ENCODE results near the gene FEM1B.

FEM1B gene

DNA sequence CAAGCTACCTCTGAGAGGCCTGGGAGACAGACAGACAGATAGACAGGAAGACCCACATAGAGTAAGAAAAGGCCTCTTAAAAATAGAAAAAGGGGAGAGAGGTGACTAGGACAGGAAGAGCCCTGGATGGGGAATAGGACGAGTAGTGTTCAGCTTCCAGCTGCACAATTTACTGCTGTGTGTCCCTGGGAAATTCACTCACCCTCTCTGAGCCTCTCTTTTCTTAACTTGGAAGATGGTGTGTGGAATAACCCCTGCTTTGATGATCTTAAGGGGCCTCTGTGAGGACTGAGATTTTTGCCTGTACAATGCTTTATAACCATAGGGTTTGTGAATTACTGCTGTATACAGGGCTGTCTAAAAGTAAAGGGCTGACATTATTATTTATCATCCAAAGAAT lies 37.5 kb downstream of the FEM1B start:
- TF ChIP-seq, protein P1, sequence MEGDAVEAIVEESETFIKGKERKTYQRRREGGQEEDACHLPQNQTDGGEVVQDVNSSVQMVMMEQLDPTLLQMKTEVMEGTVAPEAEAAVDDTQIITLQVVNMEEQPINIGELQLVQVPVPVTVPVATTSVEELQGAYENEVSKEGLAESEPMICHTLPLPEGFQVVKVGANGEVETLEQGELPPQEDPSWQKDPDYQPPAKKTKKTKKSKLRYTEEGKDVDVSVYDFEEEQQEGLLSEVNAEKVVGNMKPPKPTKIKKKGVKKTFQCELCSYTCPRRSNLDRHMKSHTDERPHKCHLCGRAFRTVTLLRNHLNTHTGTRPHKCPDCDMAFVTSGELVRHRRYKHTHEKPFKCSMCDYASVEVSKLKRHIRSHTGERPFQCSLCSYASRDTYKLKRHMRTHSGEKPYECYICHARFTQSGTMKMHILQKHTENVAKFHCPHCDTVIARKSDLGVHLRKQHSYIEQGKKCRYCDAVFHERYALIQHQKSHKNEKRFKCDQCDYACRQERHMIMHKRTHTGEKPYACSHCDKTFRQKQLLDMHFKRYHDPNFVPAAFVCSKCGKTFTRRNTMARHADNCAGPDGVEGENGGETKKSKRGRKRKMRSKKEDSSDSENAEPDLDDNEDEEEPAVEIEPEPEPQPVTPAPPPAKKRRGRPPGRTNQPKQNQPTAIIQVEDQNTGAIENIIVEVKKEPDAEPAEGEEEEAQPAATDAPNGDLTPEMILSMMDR (IDR thresholded peaks at IDR 0.05; ENCODE audit: insufficient read depth, low read length): no peak
- TF ChIP-seq POLR2AphosphoS5 (IDR thresholded peaks at IDR 0.05; ENCODE audit: low read depth) (no peak), GABPA (IDR thresholded peaks at IDR 0.05; ENCODE audit: low read depth) (no peak), SPI1 (IDR thresholded peaks at IDR 0.05; ENCODE audit: borderline replicate concordance, low read depth) (no peak)
- TF ChIP-seq, protein P2, sequence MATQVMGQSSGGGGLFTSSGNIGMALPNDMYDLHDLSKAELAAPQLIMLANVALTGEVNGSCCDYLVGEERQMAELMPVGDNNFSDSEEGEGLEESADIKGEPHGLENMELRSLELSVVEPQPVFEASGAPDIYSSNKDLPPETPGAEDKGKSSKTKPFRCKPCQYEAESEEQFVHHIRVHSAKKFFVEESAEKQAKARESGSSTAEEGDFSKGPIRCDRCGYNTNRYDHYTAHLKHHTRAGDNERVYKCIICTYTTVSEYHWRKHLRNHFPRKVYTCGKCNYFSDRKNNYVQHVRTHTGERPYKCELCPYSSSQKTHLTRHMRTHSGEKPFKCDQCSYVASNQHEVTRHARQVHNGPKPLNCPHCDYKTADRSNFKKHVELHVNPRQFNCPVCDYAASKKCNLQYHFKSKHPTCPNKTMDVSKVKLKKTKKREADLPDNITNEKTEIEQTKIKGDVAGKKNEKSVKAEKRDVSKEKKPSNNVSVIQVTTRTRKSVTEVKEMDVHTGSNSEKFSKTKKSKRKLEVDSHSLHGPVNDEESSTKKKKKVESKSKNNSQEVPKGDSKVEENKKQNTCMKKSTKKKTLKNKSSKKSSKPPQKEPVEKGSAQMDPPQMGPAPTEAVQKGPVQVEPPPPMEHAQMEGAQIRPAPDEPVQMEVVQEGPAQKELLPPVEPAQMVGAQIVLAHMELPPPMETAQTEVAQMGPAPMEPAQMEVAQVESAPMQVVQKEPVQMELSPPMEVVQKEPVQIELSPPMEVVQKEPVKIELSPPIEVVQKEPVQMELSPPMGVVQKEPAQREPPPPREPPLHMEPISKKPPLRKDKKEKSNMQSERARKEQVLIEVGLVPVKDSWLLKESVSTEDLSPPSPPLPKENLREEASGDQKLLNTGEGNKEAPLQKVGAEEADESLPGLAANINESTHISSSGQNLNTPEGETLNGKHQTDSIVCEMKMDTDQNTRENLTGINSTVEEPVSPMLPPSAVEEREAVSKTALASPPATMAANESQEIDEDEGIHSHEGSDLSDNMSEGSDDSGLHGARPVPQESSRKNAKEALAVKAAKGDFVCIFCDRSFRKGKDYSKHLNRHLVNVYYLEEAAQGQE (IDR thresholded peaks at IDR 0.05; ENCODE audit: insufficient replicate concordance, low read depth): no peak
- no peak for DNase-seq (ENCODE audit: low read depth in 1 of 2, low spot score in 1 of 2)
- H3K27ac ChIP-seq (replicated peaks): no peak overlapping the region
- no peaks in the 10 kb centered on the region for H3K27me3 ChIP-seq (ENCODE audit: insufficient read depth, poor library complexity, severe bottlenecking)
- H3K4me3 ChIP-seq (replicated peaks; ENCODE audit: insufficient read depth, low read length): no peak overlapping the region

DNA sequence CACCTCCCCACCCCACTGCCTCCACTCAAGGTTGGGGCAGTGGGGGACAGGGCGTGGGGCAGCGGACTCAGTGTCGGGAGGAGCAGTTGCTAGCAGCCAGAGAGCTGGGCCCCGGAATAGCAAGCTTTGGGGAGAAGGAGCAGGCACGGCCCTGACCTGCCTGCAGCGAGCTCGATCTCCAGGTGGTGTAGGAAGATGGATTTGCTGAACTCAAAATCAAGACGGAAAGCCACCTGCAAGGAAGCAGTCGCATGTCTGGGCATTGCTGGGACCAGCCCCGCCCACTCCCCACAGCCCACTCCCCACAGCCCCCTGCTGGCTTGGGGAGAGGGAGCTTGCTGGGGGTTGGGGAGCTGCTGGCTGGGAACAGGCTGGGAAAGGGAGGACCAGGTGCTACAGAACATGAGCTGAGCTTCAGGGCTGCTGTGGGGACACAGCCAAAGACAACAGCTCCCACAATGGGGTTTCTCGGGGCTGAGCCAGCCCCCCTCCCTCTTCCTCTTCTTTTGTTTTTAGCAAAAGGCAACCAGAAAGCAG lies 38.0 kb downstream of the FEM1B start:
- Histone ChIP-seq H3K27me3 (ENCODE audit: insufficient read depth, poor library complexity, severe bottlenecking) (no peaks in the 10 kb centered on the region), H3K27ac (replicated peaks) (no peak overlapping the region), H3K4me3 (replicated peaks; ENCODE audit: insufficient read depth, low read length) (no peak overlapping the region)
- TF ChIP-seq SPI1 (IDR thresholded peaks at IDR 0.05; ENCODE audit: borderline replicate concordance, low read depth) (no peak), POLR2AphosphoS5 (IDR thresholded peaks at IDR 0.05; ENCODE audit: low read depth) (no peak), GABPA (IDR thresholded peaks at IDR 0.05; ENCODE audit: low read depth) (no peak)
- TF ChIP-seq, protein P1 (IDR thresholded peaks at IDR 0.05; ENCODE audit: insufficient read depth, low read length): no peak
- TF ChIP-seq, protein P2 (IDR thresholded peaks at IDR 0.05; ENCODE audit: insufficient replicate concordance, low read depth): no peak
- no peak for DNase-seq (ENCODE audit: low read depth in 1 of 2, low spot score in 1 of 2)

DNA sequence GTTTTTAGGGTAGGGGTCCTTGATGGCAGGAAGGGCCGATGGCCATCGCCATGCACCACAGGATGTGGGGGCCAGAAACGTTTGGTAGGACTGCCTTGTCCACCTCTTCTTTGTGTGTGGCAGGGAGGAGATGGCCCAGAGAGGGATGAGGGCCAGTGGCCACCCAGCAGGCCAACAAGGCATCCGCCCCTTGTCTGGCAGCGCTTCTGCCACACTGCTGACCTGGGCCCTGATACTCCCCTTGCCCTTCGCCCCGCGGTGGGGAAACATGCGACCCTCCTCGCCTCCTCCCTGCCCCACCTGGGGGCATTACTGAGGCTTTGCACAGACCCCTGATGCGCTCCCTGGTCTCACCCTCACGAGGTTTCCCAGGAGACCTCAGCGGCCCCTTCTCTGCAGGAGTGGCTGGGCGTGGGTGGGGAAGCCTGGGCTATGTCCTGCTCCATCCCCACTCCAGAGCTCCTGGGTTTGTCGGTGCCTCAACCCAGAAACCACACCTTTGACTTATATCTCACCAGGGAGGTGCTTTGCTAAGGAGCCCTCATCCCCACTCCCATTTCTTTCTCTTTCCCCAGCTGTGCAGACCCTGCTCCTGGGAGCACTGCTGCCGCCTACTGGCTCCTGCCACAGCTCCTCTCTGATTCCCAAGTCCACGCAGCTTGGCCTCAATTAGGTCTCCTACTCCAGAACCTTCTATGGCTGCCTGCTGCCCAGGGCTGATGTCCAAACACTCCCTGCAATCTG lies 38.7 kb downstream of the FEM1B start:
- TF ChIP-seq, protein P2 (IDR thresholded peaks at IDR 0.05; ENCODE audit: insufficient replicate concordance, low read depth): no peak
- no peak overlapping the region for H3K27ac ChIP-seq (replicated peaks)
- no peak overlapping the region for H3K4me3 ChIP-seq (replicated peaks; ENCODE audit: insufficient read depth, low read length)
- H3K27me3 ChIP-seq (ENCODE audit: insufficient read depth, poor library complexity, severe bottlenecking): no peaks in the 10 kb centered on the region
- DNase-seq (ENCODE audit: low read depth in 1 of 2, low spot score in 1 of 2): no peak
